ENCODE measurements around the gene INO80B.
A peak's percentile ranks its signal among the peaks of the same experiment; 100 is the strongest.

Gene INO80B

DNA sequence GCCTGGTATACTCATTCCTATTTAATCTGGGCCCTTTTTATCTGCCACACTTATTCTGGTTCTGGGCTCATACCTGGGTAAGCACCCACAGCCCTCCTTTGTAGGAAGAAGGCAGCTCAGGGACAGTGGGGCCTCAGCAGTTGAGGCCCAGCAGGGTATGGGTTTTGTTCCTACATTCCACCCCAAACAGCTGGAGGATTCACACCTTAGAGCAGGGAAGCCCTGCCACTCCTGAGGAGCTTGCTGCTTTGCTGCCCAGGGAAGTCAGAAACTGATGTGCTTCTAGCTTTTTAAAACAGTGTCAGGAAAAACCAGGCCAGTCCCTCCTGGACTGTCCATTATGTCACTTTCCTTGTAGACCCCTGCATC, 45.7 kb downstream of the INO80B start:
- H3K9me3 ChIP-seq (ENCODE audit: low read length): peaks cover 2% of the 10 kb centered on the region
- H2AFZ ChIP-seq (ENCODE audit: low read depth, low read length): no peak overlapping the region
- H3K4me1 ChIP-seq (ENCODE audit: insufficient read depth, low read length): peaks cover 24% of the 10 kb centered on the region
- peaks cover 84% of the 10 kb centered on the region for H3K27me3 ChIP-seq (ENCODE audit: insufficient read depth, low read length)
- no peak overlapping the region for H3K4me3 ChIP-seq (ENCODE audit: low read length)
- H3K36me3 ChIP-seq (ENCODE audit: insufficient read depth, low read length): peaks cover 9% of the 10 kb centered on the region

DNA sequence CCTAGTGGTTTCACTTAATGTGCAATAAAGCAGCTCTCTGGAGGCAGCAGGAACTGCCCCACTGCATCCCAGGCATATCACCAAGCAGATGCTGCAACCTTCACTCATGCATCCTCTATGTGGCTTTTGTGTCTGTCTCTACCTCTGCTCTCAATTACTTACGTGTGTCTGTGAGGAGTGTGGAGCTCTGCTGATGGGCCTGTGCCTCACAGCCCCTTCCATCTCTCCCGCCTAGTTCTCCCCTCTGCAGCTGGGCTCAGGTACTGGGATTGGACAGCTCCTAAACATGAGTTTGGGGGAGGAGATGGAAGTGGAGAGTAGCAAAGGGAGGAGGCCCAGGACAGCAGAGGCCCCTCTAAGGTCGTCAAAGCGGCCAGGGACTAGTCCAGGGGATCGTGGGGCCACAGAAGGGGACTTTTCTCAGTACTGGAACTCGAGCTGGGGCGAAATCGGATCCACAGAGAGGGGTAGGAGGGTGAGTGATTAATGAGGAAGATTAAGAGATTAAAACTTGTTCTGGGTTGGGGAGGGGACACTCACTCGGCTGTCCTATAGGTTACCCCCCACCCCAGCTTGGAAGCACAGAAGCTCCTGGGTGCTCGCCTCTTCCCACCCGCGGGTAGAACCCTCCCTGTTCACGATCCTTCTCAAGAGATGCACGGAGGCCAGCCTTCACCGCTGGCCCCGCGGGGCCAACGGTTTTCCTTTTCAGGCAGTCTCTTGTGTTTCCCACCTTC, 46.6 kb downstream of the INO80B start:
- no peak overlapping the region for H3K4me3 ChIP-seq (ENCODE audit: low read length)
- peaks cover 79% of the 10 kb centered on the region for H3K27me3 ChIP-seq (ENCODE audit: insufficient read depth, low read length)
- H3K9me3 ChIP-seq (ENCODE audit: low read length): peaks cover 2% of the 10 kb centered on the region
- peaks cover 30% of the 10 kb centered on the region for H3K4me1 ChIP-seq (ENCODE audit: insufficient read depth, low read length)
- H2AFZ ChIP-seq (ENCODE audit: low read depth, low read length): no peak overlapping the region
- peaks cover 13% of the 10 kb centered on the region for H3K36me3 ChIP-seq (ENCODE audit: insufficient read depth, low read length)

DNA sequence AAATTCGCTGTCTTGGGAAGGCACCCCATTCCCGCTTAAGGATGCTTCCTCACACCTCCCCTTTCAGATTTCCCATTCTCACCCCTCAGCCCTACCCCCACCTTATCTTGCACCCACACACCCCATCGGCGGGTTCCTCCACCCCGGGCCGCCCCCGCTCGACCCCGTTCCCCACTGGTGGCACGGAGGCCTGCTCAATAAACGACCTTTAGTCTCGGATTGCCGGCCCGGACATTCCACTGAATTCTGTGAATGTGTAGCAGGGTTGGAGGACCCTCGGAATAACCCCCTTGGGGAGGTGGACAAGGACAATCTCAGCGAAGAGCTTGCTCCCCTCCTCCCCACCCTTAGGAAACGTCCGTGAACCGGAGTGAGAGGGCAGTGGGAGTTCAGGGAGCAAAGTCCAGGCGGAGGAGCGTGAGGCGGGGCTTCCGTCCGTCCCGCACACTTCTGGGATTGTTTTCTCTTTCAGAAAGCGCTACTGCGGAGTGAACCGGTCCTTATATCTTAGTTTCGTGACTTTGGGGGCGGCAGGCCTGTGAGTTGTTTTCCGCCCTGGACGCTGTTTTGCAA, 47.3 kb downstream of the INO80B start:
- H3K9me3 ChIP-seq (ENCODE audit: low read length): peaks cover 2% of the 10 kb centered on the region
- no peak overlapping the region for H3K4me3 ChIP-seq (ENCODE audit: low read length)
- peaks cover 13% of the 10 kb centered on the region for H3K36me3 ChIP-seq (ENCODE audit: insufficient read depth, low read length)
- peaks cover 34% of the 10 kb centered on the region for H3K4me1 ChIP-seq (ENCODE audit: insufficient read depth, low read length)
- peaks cover 72% of the 10 kb centered on the region for H3K27me3 ChIP-seq (ENCODE audit: insufficient read depth, low read length)
- H2AFZ ChIP-seq (ENCODE audit: low read depth, low read length): no peak overlapping the region

DNA sequence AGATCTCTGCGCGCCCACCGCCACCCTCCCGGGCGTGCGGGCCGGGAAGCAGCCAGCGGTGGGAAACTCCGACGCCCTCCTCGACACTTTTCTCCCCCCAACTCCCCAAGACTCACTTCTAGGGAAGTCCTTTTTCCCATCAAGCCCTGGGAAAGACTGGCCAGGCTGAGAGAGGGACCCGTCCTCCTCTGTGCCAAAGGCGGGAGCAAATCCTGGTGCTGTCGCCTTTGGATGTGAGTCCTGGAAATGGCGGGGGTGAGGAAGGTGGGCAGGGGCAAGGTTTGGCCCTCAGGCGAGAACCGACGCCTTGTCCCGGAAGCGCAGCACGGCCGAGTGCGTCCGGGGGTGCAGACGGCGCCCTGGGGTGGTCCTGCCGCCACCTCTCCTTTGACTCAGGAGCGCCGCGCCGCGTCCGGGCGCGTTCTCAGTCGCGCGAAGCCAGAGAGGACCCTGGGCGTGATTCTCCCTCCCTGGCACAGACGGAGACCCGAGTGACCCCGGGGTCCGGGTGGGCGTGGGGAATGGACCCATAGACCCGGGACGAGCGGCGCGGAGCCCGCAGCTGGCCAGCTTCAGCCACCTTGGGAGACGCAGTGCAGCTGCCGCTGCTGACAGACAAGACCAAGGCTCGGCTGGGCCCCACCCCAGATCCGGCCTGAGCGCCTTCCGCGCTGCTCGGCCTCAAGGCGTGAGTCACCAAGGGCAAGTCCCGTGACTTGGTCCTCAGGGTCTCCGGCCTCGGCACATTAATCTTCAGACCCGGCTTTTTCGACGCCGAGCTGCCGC, 48.0 kb downstream of the INO80B start:
- H3K36me3 ChIP-seq (ENCODE audit: insufficient read depth, low read length): peaks cover 13% of the 10 kb centered on the region
- H3K4me3 ChIP-seq (ENCODE audit: low read length): no peak overlapping the region
- peaks cover 30% of the 10 kb centered on the region for H3K4me1 ChIP-seq (ENCODE audit: insufficient read depth, low read length)
- H2AFZ ChIP-seq (ENCODE audit: low read depth, low read length): no peak overlapping the region
- H3K9me3 ChIP-seq (ENCODE audit: low read length): peaks cover 2% of the 10 kb centered on the region
- peaks cover 65% of the 10 kb centered on the region for H3K27me3 ChIP-seq (ENCODE audit: insufficient read depth, low read length)

DNA sequence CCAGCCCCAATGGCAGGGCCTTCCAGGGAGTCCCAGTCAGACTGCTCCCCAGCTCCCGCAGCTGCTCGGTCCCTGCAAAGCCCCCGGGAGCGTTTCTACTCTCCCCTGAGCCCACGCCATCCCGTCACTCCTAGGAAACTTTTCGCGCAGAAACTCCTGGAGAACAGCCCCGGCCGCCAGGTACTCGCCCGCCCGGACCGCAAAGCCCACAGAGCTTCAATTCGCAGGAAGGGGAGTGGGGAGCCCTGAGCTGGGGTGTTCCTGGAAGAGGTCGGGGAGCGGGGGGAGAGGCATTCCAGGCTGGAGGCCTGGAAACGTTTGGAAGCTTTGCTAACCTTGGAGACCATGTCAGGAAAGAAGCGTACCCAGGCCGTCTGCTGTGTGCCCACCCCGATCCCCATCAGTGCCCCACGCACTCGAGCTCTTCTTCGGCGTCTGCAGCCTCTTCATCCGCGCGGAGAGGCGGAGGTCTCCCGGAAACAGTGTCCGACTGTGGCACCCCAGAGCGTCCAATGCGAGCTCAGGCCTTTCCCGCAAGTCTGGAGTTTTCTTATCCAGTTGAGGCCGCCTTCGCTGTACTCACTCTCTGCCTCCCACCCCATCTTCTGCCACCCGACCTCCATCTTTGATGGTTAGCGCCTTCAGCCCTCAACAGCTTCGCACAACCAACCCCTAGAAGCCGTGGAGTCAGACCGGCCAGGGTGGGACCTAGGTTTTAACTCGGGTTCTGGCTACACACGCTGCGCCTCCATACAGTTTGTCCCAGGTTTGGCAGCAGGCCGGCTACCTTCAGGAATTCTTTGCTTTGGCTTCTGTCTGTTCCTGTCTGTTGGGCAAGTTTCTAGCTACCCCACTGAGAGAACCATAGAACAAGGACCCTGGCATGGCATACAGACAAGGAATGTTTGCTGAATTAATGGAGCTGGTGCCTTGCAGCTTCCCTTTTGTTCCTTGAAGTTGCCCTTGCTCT, 48.9 kb downstream of the INO80B start:
- Histone ChIP-seq H3K4me3 (ENCODE audit: low read length) (no peak overlapping the region), H3K4me1 (ENCODE audit: insufficient read depth, low read length) (peaks cover 21% of the 10 kb centered on the region), H2AFZ (ENCODE audit: low read depth, low read length) (no peak overlapping the region), H3K9me3 (ENCODE audit: low read length) (peaks cover 2% of the 10 kb centered on the region), H3K36me3 (ENCODE audit: insufficient read depth, low read length) (peaks cover 13% of the 10 kb centered on the region), H3K27me3 (ENCODE audit: insufficient read depth, low read length) (peaks cover 57% of the 10 kb centered on the region)

DNA sequence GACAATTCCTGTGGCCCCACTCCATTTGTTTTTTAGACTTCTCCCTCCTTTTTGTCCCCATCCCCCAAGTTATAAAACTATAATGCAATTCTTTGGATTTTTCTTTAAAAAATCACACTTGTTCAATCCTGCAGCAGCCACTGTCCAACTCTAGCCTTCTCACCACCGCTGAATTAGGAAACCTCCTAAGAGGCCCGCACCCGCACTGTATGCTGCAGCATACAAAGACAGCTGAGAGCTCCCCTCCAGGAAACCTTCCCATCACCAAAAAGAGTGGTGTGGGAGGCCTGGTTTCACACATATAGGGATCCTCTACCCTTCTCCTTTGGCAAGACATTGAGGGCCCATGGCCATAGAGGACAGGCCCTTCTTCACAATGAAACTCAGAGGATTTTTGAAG, 49.7 kb downstream of the INO80B start:
- peaks cover 13% of the 10 kb centered on the region for H3K36me3 ChIP-seq (ENCODE audit: insufficient read depth, low read length)
- H3K4me1 ChIP-seq (ENCODE audit: insufficient read depth, low read length): peaks cover 13% of the 10 kb centered on the region
- peaks cover 50% of the 10 kb centered on the region for H3K27me3 ChIP-seq (ENCODE audit: insufficient read depth, low read length)
- H3K4me3 ChIP-seq (ENCODE audit: low read length): no peak overlapping the region
- H3K9me3 ChIP-seq (ENCODE audit: low read length): peaks cover 2% of the 10 kb centered on the region
- H2AFZ ChIP-seq (ENCODE audit: low read depth, low read length): no peak overlapping the region

DNA sequence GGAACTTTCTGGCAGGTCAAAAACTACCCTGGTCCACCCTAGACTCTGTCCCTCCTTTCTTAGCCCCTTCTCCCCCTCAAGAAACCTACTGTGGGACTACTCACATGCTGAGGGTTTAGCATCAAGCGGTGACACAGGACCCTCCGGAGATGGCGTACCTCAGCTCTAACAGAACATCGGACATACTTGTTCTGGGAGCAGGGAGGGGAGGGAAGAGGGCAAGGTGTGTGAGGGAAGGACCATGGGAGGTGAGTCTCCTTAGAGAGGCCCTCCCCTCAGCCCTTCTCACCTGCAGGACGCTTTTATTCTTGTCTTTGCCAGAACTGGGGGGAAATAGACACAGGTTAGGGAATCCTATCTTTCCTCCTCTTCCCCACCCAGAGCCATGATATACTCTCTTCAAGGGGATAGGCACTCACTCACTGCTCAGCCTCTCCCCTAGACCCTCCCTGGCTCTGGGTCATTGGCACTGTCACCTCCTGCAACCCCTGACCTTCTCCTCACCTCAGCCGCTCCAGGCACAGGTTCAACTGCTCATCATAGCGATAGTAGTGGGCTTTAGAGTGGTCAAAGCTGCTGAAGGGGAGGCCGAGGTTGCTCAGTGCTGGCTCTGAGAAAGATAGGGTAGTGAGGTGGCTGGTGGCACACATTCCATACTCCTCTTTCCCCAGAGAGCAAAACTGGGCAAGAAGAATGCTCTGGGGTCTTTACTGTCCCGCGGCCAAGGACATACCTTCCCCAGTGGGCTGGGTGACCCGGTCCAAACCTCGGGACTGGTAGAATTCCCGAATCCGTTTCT, 50.8 kb downstream of the INO80B start:
- Histone ChIP-seq H3K4me1 (ENCODE audit: insufficient read depth, low read length) (peaks cover 10% of the 10 kb centered on the region), H3K4me3 (ENCODE audit: low read length) (no peak overlapping the region), H3K36me3 (ENCODE audit: insufficient read depth, low read length) (peaks cover 13% of the 10 kb centered on the region), H2AFZ (ENCODE audit: low read depth, low read length) (no peak overlapping the region), H3K9me3 (ENCODE audit: low read length) (peaks cover 2% of the 10 kb centered on the region), H3K27me3 (ENCODE audit: insufficient read depth, low read length) (peaks cover 50% of the 10 kb centered on the region)

DNA sequence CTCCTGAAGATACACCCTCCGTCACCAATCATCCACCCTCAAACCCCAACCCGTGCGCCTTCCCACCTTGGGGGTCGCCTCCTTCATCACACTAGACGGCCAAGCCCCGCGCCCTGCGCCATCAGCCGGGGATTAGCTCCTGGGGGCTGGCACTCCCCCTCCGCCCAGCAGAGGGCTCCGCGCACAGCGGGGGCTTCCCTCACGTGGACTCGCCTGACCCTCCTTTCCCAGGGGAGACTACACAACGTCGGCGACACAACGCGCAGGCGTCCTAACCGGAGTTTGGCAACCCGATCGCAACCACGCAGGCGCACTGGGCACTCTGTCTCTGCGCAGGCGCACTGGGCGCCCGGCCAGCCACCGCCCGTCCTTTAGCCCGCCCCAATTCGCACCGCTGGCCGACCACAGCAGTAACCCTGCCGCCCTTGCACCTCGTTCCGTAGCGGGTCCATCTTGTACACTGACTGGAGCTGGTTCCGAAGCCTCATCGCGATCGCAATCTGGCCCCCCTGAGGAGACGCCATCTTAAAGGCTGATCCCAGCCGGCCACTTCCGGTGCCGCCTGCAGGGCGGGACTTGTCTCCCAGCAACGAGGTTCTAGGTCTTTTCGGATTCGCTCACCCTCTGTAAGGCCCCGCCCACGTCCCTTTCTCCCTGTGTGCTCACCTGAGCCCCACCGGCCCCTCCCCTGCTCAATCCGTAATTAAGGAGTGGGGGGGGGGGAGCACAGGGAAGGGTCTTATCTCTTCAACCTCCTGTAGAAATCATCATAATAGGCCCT, 52.4 kb downstream of the INO80B start, which contains the start of gene PCGF1:
Gene PCGF1, minus strand, starts transcription at position 551 of the 781 bp plus-strand sequence. Its CDS starts 27 bp downstream, at position 524.
- H3K4me3 ChIP-seq (ENCODE audit: low read length): peak within 1 kb of the TSS; percentile 61
- peaks cover 13% of the 10 kb centered on the region for H3K36me3 ChIP-seq (ENCODE audit: insufficient read depth, low read length)
- H3K27me3 ChIP-seq (ENCODE audit: insufficient read depth, low read length): peaks cover 47% of the 10 kb centered on the region
- peaks cover 2% of the 10 kb centered on the region for H3K9me3 ChIP-seq (ENCODE audit: low read length)
- H2AFZ ChIP-seq (ENCODE audit: low read depth, low read length): peak within 1 kb of the TSS; percentile 96
- peaks cover 10% of the 10 kb centered on the region for H3K4me1 ChIP-seq (ENCODE audit: insufficient read depth, low read length)

Data from neuron (in vitro differentiated cells).